GM21723 (cell line): ENCODE data around the gene HACL1.
A peak's percentile ranks its signal among the peaks of the same experiment; 100 is the strongest.
"Not testable (repeated sequence)": the region's sequence is repeated elsewhere in the genome, so short reads cannot be mapped to it uniquely, and the experiment has no call there.

Experiments used
- ATAC-seq: cut with Tn5 transposase; IDR thresholded peaks from one replicate; pipeline ENCODE4 v1.9.1; 2021; ENCODE audit warnings: mild to moderate bottlenecking, moderate library complexity; ENCODE audit not compliant: unreplicated experiment

HACL1 gene

DNA sequence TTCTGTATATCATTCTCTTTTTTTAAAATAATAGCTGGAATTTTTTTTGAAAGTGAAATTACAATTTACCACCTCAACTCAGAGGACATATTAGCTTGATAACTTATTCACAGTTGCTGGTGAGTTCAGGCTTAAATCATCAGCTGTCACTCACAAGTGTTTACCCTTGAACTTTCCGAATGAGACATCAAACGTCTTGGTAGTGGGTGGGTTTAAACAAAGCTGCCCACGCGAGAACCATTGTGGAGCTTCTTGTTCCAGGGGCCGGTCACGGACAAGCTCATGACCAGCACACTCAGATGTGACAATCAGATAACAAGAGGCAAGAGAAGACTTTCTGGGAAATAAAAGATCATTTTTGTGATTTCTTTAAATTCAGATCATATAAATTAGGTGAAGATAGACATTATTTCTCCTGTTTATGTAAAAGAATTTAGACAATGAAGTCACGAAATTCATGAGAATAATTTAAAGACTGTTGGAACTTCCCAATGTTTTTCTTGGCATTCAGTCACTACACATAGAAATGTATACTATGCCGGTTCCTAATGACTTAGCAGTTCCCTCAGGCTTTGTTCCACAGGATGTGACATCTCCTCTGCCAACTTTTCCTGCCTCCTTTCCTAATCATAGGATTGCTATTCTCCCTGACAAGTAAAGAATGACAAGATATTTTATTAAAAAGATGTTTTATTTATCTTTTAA lies 29.4 kb upstream of the HACL1 start:
- peak; percentile 48 for ATAC-seq

DNA sequence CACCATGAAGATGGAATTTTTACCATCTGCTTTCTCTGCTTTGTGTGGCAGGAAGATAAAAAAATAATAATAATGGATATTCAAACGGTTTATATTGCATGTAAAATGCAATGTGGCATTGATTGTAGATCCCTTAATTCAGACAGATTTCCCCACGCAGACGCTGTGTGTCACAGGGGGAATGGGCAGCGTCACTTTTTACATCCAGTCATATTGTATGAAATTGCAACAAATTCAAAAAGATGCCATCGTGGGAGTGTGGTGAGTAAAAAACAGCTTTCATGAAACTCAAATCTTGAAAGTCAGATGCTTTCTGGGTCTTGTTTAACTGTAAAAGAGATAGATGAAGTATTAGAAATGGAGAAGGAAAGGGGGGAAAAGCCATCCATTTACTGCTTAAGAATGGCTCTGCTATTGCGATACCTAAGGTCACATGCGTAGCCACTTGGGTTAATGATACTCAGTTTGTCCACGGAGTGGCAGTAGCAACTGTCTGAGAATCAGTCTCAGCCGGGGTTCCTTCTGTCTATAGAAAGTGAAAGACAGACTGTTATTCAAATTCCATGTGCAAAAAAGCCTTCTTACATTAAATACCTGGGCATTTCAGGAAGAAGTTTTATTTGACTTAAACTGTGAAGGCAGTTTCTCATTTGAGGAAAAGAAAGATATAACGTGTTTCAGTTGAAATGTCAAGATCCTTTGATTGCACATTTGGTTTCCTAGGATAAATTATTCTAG lies 28.7 kb upstream of the HACL1 start:
- ATAC-seq: peak; percentile 96

DNA sequence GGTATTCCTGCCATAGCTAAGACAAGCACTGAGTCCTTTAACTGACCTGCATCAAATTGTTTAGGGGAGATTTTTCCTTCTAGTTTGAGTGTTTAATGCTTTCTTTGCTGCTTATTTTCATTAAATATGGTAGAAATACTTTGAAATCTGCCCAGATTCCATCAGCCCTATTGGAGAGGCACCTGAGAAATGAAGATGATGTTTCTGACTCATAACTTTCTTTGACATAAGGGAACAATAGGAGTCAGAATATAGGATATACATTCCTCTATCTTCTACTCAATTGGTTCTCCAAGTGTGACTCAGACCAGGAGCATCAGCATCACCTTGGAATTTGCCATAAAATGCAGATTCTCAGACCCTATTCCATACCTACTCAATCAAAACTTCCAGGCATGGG lies 27.6 kb upstream of the HACL1 start:
- ATAC-seq: no peak

DNA sequence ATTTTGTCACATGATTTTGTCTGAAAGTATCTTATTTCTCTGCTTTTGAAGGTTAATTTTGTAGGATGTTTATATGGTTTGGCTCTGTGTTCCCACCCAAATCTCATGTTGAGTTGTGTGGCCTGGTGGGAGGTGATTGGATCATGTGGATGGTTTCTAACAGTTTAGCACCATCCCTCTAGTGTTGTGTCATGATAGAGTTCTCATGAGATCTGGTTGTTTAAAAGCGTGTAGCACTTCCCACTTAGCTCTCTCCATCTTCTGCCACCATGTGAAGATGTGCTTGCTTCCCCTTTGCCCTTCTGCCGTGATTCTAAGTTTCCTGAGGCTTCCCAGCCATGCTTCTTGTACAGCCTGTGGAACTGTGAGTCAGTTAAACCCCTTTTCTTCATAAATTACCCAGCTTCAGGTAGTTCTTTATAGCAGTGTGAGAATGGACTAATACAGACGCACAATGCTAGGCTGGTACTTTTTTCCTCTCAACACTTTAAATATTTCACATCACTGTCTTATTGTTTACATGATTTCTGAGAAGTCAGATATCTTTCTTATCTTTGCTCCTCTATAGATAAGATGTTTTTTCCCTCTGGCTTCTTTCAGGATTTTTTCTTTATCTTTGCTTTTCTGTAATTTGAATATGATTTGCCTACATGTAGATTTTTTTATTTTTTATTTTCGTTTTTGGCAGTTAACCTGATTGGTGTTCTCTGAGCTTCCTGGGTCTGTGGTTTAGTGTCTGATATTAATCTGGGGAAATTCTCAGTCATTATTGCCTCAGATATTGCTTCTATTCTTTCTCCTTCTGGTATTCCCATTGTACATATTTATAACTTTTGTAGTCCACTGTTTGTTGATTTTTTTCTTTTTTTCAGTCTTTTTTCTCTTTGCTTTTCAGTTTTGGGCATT lies 22.4 kb upstream of the HACL1 start:
- ATAC-seq: no peak

DNA sequence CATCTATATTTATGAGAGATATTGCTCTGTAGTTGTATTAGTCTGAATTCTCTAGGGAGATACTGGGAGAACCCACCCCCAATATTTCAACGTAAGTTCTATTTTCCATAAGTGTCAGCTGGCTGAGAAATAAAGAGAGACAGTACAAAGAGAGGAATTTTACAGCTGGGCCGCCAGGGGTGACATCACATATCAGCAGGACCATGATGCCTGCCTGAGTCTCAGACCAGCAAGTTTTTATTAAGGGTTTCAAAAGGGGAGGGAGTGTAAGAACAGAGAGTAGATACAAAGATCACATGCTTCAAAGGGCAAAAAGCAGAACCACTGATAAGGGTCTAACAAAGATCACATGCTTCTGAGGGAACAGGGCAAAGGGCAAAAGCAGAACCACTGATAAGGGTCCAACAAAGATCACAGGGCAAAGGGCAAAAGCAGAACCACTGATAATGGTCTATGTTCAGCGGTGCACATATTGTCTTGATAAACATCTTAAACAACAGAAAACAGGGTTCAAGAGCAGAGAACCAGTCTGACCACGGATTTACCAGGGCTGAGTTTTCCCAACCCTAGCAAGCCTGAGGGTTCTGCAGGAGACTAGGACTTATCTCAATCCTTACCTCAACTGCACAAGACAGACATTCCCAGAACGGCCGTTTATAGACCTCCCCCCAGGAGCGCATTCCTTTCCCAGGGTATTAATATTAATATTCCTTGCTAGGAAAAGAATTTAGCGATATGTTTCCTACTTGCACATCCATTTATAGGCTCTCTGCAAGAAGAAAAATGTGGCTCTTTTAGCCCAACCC lies 18.5 kb upstream of the HACL1 start:
- ATAC-seq: not testable (repeated sequence)

GRCh38 chr3:15616053-15616452 lies 14.7 kb upstream of the HACL1 start:
- ATAC-seq: no peak

DNA sequence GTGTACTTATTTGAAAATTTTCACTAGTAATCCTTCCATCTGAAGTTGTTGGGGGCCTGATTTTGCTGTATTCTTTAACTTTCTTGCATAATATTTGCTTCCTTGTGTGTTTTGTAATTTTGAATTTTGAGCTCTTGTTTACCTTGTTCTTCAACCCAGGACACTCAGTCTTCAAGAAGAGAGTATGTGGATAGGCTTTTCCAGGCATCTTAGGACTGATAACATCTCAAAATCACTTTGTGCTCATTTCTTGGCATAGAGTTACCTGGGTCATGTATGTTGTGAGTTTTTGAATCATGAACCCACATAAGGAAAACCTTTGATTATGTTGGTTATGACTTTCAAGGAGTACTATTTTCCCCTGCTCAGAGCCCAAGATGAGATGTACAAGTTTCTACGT lies 13.6 kb upstream of the HACL1 start:
- no peak for ATAC-seq

DNA sequence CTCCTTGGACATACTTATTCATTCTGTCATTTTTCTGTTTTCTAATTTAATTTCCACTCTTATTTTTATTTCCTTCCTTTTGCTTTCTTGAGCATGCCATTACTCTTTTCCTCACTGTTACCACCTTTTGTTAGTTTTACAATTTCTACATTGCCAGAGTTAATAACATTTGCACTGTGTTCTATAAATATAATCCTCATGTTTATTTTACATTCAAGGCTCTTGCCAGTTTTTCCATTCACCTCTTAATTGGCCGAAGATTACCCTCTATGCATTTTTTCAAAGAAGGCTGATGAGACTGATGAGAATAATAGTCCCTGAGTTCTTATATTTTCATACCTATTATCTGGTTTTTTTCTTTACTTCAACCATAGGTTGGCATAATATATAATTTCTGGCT lies 10.6 kb upstream of the HACL1 start:
- ATAC-seq: no peak

DNA sequence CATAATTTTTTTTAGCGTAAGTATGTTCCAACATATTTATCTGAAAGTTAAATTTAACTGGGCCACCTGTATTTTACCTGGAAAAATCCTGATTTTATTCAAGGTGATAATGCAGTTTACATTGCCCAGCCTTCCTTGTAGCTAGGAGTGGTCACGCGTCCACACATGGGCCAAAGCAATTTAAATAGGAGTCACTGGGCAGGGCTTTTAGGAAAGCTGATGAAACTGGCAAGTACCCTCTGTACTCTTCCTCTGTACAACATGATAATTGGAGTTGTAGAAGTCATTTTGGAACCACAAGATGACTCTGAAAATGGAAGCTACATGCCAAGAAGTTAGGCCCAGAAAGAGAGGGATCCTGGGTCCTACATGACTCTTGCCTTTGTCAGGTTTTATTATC lies 9.6 kb upstream of the HACL1 start:
- no peak for ATAC-seq

DNA sequence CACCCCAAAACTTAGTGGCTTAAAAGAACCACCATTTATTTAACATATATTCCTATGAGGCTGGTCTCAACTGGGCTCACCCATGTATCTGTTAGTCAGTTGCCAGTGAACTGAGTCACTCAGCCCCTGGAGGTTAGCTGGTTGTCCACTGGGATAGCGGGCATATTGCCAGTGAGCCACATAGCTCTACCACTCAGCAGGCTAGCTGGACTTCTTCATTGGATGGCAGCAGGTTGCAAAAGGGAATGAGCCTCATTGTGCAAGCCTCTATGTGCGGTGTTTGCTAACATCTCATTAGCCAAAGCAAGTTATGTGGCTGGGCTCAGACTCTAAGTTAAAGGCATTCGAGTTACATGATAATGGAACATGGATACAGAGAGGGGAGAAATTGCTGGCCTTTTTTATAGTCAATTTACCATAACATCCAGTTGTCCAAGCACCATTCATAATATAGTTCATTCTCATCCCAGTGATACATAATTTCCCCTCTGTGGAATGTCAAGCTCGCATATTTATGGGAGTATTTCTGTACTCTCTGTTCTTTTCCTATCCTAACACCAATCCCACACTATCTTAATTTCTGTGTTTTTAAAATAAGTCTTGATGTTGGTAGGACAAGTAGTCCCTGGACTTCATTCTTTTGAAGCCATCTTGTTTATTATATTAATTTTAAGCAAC lies 8.9 kb upstream of the HACL1 start:
- no peak for ATAC-seq

GRCh38 chr3:15606434-15606891 lies 5.1 kb upstream of the HACL1 start:
- ATAC-seq: no peak

DNA sequence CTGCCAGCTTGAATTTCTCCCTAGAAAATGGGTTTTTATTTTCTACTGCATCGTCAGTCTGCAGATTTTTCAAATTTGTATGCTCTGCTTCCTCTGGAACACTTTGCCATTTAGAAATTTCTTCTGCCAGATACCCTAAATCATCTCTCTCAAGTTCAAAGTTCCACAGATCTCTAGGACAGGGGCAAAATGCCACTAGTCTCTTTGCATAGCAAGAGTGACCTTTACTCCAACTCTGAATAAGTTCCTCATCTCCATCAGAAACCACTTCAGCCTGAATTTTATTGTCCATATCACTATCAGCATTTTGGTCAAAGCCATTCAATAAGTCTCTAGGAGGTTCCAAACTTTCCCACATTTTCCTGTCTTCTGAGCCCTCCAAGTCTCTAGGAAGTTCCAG lies 3.2 kb upstream of the HACL1 start:
- ATAC-seq: not testable (repeated sequence)

- ATAC-seq: not testable (repeated sequence)
These were observed 1.4 kb upstream of the HACL1 start for GRCh38 chr3:15602816-15603215.

DNA sequence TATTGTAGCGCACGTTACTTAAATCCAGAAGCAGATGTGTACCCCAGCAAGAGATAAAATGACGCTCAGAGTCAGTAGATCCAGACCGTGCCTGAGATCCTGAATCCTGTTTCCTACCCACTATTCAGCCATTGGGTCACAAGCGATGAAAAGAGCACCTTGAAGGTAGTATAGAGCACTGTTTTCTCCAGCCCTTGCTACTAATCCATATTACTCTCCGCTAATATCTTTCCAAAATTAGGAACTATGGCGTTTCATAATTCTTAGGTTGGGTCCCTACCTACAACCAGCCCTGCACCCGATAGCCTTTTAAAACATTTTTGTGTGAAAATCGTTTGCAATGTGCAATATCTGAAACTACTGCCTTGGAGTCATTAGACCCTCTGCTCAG lies 772 bp upstream of the HACL1 start:
- ATAC-seq: peak; percentile 25

DNA sequence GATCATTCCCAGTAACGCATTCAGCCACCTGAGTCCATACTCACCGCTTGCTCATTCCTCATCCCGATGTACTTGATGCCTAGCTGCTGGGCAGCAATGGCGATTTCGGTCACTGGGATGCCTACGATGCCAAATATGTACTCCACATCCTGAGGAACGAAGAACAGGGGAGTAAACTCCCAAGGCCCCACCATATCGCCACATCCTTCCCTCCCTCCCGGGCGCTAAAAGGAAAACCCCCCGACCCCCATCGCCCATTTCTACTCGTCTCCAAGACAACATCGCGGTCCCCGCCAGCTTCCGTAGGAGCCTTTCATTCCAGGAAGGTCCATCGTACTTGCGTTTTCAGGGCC lies 347 bp downstream of the HACL1 start:
- peak; percentile 14 for ATAC-seq

DNA sequence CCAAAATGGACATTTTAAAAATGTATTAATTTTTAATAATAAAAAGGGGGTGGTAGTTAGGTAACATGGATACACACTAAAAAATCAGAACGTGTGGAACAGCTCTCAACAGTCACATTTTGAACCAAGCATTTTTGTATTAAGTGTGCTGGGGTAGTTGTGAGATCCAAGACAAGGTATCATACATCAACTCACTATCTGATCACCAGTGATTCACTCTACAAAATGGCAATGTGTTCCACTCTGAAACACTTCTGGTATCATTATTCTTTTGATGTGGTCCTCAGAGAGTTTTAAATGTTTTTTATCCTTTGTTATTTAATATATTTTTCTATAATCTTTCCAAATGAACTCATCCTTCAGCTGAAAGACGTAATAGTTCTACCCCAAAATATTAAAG lies 5.4 kb downstream of the HACL1 start:
- no peak for ATAC-seq

DNA sequence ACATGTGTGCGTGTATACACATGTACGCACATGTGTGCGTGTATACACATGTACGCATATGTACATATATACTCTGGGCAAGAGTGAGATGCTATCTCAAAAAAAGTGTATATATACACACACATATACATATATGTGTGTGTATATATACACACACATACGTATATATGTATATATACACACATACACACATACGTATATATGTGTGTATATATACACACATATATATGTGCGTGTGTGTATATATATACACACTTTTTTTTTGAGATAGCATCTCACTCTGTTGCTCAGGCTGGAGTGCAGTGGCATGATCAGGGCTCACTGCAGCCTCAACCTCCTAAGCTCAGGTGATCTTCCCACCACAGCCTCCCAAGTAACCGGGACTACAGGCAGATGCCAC lies 8.4 kb downstream of the HACL1 start:
- ATAC-seq: no peak

GRCh38 chr3:15591928-15592327 lies 9.4 kb downstream of the HACL1 start:
- no peak for ATAC-seq

DNA sequence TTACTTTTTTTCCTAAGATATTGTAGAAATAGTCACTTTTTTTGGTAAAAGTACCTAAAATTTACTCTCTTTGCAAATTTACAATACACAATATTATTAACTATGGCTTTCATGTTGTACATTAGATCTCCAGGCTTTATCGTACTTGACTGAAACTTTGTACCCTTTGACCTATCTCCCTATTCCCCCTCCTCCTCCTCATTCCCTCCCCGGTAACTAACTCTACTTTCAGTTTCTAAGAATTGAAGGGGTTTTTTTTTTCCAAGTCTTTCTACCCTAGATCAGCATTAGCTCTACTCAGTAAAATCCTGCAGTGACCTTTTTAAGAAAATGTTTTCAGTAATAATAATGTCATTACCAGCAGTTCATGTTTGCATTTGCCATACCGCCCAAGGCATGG lies 10.1 kb downstream of the HACL1 start:
- ATAC-seq: no peak
